CD14-positive monocyte (primary cell): ENCODE results near the gene MCC. TPM values are rescaled to one million over a fixed set of nuclear protein-coding genes. Genes with fewer than 3 reads are reported as not detected.

Experiments used
- DNase-seq, 3 donors: peaks; one replicate each; pipeline ENCODE4 v3.0.0-alpha.2; 2011 to 2022
- H2AFZ ChIP-seq: 2 replicates; pipeline ENCODE4 v1.6.0; 2012; ENCODE audit warnings: mild to moderate bottlenecking, low read depth, low read length, inconsistent platforms; ENCODE audit not compliant: insufficient read depth, poor library complexity, severe bottlenecking
- H3K27ac ChIP-seq, 2 donors: 1 replicate in 1 of 2; 2 replicates in 1 of 2; pipeline ENCODE4 v1.5.1; 2012 to 2013; ENCODE audit warnings: low read length in 2 of 2, control low read depth in 1 of 2, inconsistent platforms in 1 of 2, low read depth in 1 of 2, mild to moderate bottlenecking in 1 of 2
- H3K27me3 ChIP-seq, 2 donors: one replicate each; pipeline versions ENCODE4 v1.6.0 to v1.6.1; 2011 to 2013; ENCODE audit warnings: low read length in 2 of 2; ENCODE audit not compliant: control insufficient read depth in 2 of 2, insufficient read depth in 2 of 2
- H3K36me3 ChIP-seq, 2 donors: replicated peaks in 1 of 2; 1 replicate in 1 of 2; 2 replicates in 1 of 2; pipeline versions ENCODE4 v1.5.1 to v1.6.1; 2012 to 2013; ENCODE audit warnings: low read length in 2 of 2, control low read depth in 1 of 2, inconsistent platforms in 1 of 2, mild to moderate bottlenecking in 1 of 2; ENCODE audit not compliant: insufficient read depth in 2 of 2, control insufficient read depth in 1 of 2
- H3K4me1 ChIP-seq, 2 donors: 1 replicate in 1 of 2; 2 replicates in 1 of 2; pipeline versions ENCODE4 v1.5.1 to v1.6.1; 2012 to 2013; ENCODE audit warnings: low read length in 2 of 2, control low read depth in 1 of 2, inconsistent platforms in 1 of 2, mild to moderate bottlenecking in 1 of 2, moderate library complexity in 1 of 2; ENCODE audit not compliant: insufficient read depth in 2 of 2, control insufficient read depth in 1 of 2
- H3K4me2 ChIP-seq: replicated peaks from 2 replicates; pipeline ENCODE3; 2012; ENCODE audit warnings: low read length, moderate library complexity, mild to moderate bottlenecking; ENCODE audit not compliant: poor library complexity, severe bottlenecking; ENCODE audit errors: extremely low read depth
- H3K4me3 ChIP-seq, 3 experiments: fragments of 200-600 bp in 1 of 3; sonication (generic) in 1 of 3; replicated peaks in 1 of 3; 1 replicate in 2 of 3; 2 replicates in 1 of 3; pipeline ENCODE4 v1.5.1; 2011 to 2013; ENCODE audit warnings: low read length in 3 of 3, mild to moderate bottlenecking in 3 of 3, control low read depth in 2 of 3, low read depth in 2 of 3, inconsistent platforms in 1 of 3, moderate library complexity in 1 of 3
- H3K79me2 ChIP-seq: 2 replicates; pipeline ENCODE4 v1.6.0; 2012; ENCODE audit warnings: mild to moderate bottlenecking, control low read depth, inconsistent platforms, low read length, moderate library complexity; ENCODE audit not compliant: insufficient read depth
- H3K9ac ChIP-seq: 2 replicates; pipeline ENCODE4 v1.6.0; 2017; ENCODE audit warnings: low read length, mild to moderate bottlenecking; ENCODE audit not compliant: insufficient read depth, poor library complexity, severe bottlenecking
- H3K9me3 ChIP-seq, 2 donors: replicated peaks in 1 of 2; 1 replicate in 1 of 2; 2 replicates in 1 of 2; pipeline versions ENCODE4 v1.5.1 to v1.6.1; 2012 to 2013; ENCODE audit warnings: low read length in 2 of 2, control low read depth in 1 of 2; ENCODE audit not compliant: control insufficient read depth in 1 of 2, insufficient read depth in 1 of 2
- H4K20me1 ChIP-seq: 2 replicates; pipeline ENCODE4 v1.6.0; 2012; ENCODE audit warnings: mild to moderate bottlenecking, low read length, control low read depth, moderate library complexity; ENCODE audit not compliant: insufficient read depth
- H3K27ac Mint-ChIP-seq, 7 donors: one replicate each; pipeline ENCODE4 v1.8.0; 2020; ENCODE audit warnings: mild to moderate bottlenecking in 7 of 7, mixed read lengths in 7 of 7, moderate library complexity in 6 of 7, inconsistent platforms in 2 of 7
- H3K27me3 Mint-ChIP-seq, 3 donors: one replicate each; pipeline ENCODE4 v1.8.0; 2021 to 2022; ENCODE audit warnings: low read depth in 3 of 3, mild to moderate bottlenecking in 3 of 3, mixed read lengths in 3 of 3, moderate library complexity in 3 of 3, inconsistent platforms in 1 of 3
- H3K36me3 Mint-ChIP-seq, 2 donors: one replicate each; pipeline ENCODE4 v1.8.0; 2020; ENCODE audit warnings: mixed read lengths in 2 of 2, inconsistent platforms in 1 of 2, mild to moderate bottlenecking in 1 of 2
- H3K4me1 Mint-ChIP-seq: one replicate; pipeline ENCODE4 v1.8.0; 2020; ENCODE audit warnings: mild to moderate bottlenecking, mixed read lengths
- H3K4me3 Mint-ChIP-seq, 2 donors: one replicate each; pipeline ENCODE4 v1.8.0; 2020; ENCODE audit warnings: mild to moderate bottlenecking in 2 of 2, mixed read lengths in 2 of 2, moderate library complexity in 1 of 2
- H3K9me3 Mint-ChIP-seq, 7 donors: one replicate each; pipeline ENCODE4 v1.8.0; 2020 to 2022; ENCODE audit warnings: mixed read lengths in 7 of 7, mild to moderate bottlenecking in 6 of 7, moderate library complexity in 6 of 7, inconsistent platforms in 2 of 7
- WGBS: methylation state at CpG from one replicate; pipeline ENCODE4 v1.1.5; 2013; ENCODE audit warnings: missing lambda C conversion rate; ENCODE audit not compliant: insufficient coverage; 5-methylcytosine and 5-hydroxymethylcytosine counted together
- intact Hi-C, 2 donors: fragments of 100-400 bp; cut with micrococcal nuclease; formaldehyde crosslinking; loops; one replicate each; pipeline versions ENCODE4 v1.15.0 to v1.15.1; 2023
- polyA plus RNA-seq, 3 donors: library from polyadenylated mRNA; depleted of rRNA in 1 of 3; unstranded in 2 of 3; stranded (reverse) in 1 of 3; fragments of 300-500 nt in 2 of 3; fragments of >200 nt in 1 of 3; fragmentation: Illumina TruSeq in 2 of 3; gene quantifications; 1 replicate in 2 of 3; 2 replicates in 1 of 3; pipeline ENCODE4 v1.2.3, GENCODE V29; 2012 to 2021
- TF ChIP-seq, protein P1 (sequence below): fragments of 200-600 bp; IDR thresholded peaks from one replicate; pipeline ENCODE4 v1.8.0; 2022; ENCODE audit warnings: antibody characterized with exemption, mild to moderate bottlenecking

MCC gene
- polyA plus RNA-seq, 3 donors = 0.09 TPM; not detected in 2

DNA sequence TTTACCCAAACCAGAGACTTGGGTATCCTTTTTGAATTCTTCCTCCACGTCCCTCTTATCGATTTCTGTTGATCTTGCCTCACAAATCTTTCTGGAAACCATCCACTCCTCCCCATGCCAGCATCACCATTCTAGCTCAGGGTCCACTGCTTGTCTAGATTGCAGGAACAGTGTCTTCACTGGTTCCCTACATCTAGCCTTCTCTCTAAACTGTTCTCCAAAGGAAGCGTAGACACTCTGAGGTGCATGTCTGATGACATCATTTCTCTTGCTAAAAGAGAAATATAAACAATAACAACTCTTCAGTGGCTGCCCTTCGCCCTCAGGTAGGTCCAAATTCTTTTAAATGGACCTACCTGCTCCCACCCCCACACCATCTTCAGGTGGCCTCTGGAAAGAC is 311.5 kb downstream of the MCC start:
- TF ChIP-seq, protein P1, sequence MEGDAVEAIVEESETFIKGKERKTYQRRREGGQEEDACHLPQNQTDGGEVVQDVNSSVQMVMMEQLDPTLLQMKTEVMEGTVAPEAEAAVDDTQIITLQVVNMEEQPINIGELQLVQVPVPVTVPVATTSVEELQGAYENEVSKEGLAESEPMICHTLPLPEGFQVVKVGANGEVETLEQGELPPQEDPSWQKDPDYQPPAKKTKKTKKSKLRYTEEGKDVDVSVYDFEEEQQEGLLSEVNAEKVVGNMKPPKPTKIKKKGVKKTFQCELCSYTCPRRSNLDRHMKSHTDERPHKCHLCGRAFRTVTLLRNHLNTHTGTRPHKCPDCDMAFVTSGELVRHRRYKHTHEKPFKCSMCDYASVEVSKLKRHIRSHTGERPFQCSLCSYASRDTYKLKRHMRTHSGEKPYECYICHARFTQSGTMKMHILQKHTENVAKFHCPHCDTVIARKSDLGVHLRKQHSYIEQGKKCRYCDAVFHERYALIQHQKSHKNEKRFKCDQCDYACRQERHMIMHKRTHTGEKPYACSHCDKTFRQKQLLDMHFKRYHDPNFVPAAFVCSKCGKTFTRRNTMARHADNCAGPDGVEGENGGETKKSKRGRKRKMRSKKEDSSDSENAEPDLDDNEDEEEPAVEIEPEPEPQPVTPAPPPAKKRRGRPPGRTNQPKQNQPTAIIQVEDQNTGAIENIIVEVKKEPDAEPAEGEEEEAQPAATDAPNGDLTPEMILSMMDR = no peak
- Mint-ChIP-seq H3K27ac (no peak overlapping the region), H3K9me3 (no peaks in the 10 kb centered on the region)

DNA sequence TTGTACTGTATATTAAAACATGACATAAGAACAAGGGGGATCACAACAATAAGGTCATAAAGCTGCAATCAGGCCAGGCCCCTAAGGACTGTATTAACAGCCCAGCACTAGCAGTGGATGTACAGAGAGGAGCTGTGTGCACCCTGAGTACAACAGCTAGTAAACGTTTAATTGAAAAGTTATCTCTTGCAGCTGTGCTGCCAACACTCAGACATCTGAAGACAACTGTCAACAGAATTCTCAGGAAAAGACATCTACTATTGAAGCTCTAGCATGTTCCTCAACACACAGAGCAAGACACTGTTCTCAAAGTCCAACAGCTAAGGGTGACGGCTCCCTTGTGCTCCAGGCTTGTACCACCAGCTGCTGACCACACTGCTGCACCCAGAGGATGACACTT is 312.1 kb downstream of the MCC start:
- no peak for DNase-seq
- no peaks in the 10 kb centered on the region for H3K9me3 ChIP-seq
- H3K4me3 ChIP-seq = no peak overlapping the region
- Mint-ChIP-seq H3K4me1 (no peaks in the 10 kb centered on the region), H3K36me3 (no peaks in the 10 kb centered on the region), H3K9me3 (no peaks in the 10 kb centered on the region), H3K4me3 (no peak overlapping the region), H3K27ac (no peak overlapping the region), H3K27me3 (peaks cover 4 to 14% (median 8%) of the 10 kb centered on the region in 3 donors)
- no peak overlapping the region for H3K27ac ChIP-seq
- TF ChIP-seq, protein P1 = no peak
- no peaks in the 10 kb centered on the region for H3K4me1 ChIP-seq
- WGBS = 94% methylated on average over 2 of the region's 2 CpGs
- intact Hi-C loops = no loop called here
- peaks cover 0 to 14% of the 10 kb centered on the region in 2 donors for H3K27me3 ChIP-seq
- H3K4me2 ChIP-seq = no peak overlapping the region
- no peaks in the 10 kb centered on the region for H3K79me2 ChIP-seq
- H3K36me3 ChIP-seq = no peaks in the 10 kb centered on the region
- no peak overlapping the region for H3K9ac ChIP-seq
- H2AFZ ChIP-seq = no peak overlapping the region
- H4K20me1 ChIP-seq = no peaks in the 10 kb centered on the region

More for the DNA sequence above, 311.5 kb downstream of the MCC start:
- H3K27ac ChIP-seq = no peak overlapping the region
- H3K4me1 Mint-ChIP-seq = no peaks in the 10 kb centered on the region
- H3K9me3 ChIP-seq = no peaks in the 10 kb centered on the region
- intact Hi-C loops = no loop called here
- WGBS = 98% methylated on average over 4 of the region's 4 CpGs
- no peak overlapping the region for H3K4me2 ChIP-seq
- peaks cover 0 to 12% of the 10 kb centered on the region in 2 donors for H3K27me3 ChIP-seq
- peaks cover 4 to 14% (median 5%) of the 10 kb centered on the region in 3 donors for H3K27me3 Mint-ChIP-seq
- no peaks in the 10 kb centered on the region for H3K36me3 Mint-ChIP-seq
- H3K4me3 Mint-ChIP-seq = no peak overlapping the region
- no peaks in the 10 kb centered on the region for H3K79me2 ChIP-seq
- no peaks in the 10 kb centered on the region for H3K36me3 ChIP-seq
- no peak overlapping the region for H3K4me3 ChIP-seq
- no peaks in the 10 kb centered on the region for H4K20me1 ChIP-seq
- no peak for DNase-seq
- no peak overlapping the region for H2AFZ ChIP-seq
- H3K4me1 ChIP-seq = no peaks in the 10 kb centered on the region
- H3K9ac ChIP-seq = no peak overlapping the region
